Panc1 (cell line): ENCODE measurements around the gene BAHCC1.

ENCODE experiments used
- CTCF ChIP-seq: fragments of 450-650 bp; IDR thresholded peaks from 2 replicates; pipeline ENCODE4 v1.5.1; 2017; ENCODE audit warnings: mild to moderate bottlenecking
- POLR2AphosphoS5 ChIP-seq: IDR thresholded peaks from 2 replicates; pipeline ENCODE4 v1.6.1; 2012; ENCODE audit warnings: mild to moderate bottlenecking, low read depth, low read length, moderate library complexity
- TF ChIP-seq, protein P1 (sequence below), 2 experiments: IDR thresholded peaks; 2 replicates each; pipeline ENCODE4 v1.6.1; 2011 to 2012; ENCODE audit warnings: low read depth in 2 of 2, control low read depth in 1 of 2, low read length in 1 of 2, mild to moderate bottlenecking in 1 of 2, moderate library complexity in 1 of 2; ENCODE audit not compliant: insufficient read depth in 1 of 2

DNA sequence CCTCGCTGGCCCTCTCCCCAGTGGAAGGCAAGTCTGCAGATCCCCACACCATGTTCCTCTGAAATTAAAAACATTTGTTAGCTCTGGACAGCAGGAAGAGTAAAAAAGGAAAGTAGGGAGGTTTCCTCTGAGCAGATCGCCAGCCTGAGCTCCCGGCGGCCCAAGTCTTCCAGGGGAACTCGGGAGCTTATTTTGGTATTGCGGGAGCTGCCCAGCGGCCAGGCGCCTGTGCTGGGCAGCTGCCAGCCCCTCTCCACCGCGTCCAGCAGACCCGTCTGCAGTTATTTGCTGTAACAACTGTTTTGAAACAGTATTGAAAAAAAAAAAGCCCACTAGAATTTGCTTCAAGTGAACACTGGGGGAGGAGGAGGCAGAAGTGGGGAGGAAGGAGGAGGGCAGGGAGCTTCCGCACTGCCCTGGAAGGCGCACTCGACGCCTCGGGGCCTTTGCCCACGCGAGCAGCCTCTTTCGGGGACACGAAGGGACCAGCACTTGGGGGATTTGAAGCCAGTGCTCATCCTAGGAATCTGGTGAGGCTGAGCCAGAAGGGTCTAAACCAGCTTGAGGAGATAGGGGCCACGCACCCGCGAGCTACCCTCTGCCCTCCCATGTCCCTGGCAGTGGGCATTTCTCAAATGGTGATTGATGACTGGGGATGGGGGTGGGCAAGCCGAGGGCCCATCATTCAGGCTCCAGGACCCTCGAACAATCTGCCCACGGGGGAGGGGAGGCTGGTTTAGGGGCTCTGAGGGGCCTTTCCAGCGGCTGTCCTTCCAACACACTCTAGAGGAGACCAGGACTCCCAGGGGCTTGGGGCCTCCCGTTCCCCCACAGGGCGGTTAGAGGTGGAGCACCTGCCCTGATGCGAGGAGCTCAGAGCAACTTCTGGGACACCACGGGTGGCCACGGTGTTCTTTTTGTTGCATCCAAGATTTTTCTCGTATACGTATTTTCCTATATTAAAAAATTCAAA, 3.0 kb upstream of the BAHCC1 start:
- TF ChIP-seq CTCF (no peak), POLR2AphosphoS5 (no peak)
- TF ChIP-seq, protein P1, sequence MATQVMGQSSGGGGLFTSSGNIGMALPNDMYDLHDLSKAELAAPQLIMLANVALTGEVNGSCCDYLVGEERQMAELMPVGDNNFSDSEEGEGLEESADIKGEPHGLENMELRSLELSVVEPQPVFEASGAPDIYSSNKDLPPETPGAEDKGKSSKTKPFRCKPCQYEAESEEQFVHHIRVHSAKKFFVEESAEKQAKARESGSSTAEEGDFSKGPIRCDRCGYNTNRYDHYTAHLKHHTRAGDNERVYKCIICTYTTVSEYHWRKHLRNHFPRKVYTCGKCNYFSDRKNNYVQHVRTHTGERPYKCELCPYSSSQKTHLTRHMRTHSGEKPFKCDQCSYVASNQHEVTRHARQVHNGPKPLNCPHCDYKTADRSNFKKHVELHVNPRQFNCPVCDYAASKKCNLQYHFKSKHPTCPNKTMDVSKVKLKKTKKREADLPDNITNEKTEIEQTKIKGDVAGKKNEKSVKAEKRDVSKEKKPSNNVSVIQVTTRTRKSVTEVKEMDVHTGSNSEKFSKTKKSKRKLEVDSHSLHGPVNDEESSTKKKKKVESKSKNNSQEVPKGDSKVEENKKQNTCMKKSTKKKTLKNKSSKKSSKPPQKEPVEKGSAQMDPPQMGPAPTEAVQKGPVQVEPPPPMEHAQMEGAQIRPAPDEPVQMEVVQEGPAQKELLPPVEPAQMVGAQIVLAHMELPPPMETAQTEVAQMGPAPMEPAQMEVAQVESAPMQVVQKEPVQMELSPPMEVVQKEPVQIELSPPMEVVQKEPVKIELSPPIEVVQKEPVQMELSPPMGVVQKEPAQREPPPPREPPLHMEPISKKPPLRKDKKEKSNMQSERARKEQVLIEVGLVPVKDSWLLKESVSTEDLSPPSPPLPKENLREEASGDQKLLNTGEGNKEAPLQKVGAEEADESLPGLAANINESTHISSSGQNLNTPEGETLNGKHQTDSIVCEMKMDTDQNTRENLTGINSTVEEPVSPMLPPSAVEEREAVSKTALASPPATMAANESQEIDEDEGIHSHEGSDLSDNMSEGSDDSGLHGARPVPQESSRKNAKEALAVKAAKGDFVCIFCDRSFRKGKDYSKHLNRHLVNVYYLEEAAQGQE (IDR thresholded peaks at IDR 0.05; ENCODE audit: insufficient read depth in 1 of 2, low read depth in 2 of 2, low read length in 1 of 2), result no peak
